Measurements from ENCODE around the gene B4GALNT3. TPM values are rescaled to one million over a fixed set of nuclear protein-coding genes. Genes with fewer than 3 reads are reported as not detected.

Gene B4GALNT3
- total and polyA plus RNA-seq, 2 experiments from 2014 or later, result 0.11 TPM; not detected in 1

DNA sequence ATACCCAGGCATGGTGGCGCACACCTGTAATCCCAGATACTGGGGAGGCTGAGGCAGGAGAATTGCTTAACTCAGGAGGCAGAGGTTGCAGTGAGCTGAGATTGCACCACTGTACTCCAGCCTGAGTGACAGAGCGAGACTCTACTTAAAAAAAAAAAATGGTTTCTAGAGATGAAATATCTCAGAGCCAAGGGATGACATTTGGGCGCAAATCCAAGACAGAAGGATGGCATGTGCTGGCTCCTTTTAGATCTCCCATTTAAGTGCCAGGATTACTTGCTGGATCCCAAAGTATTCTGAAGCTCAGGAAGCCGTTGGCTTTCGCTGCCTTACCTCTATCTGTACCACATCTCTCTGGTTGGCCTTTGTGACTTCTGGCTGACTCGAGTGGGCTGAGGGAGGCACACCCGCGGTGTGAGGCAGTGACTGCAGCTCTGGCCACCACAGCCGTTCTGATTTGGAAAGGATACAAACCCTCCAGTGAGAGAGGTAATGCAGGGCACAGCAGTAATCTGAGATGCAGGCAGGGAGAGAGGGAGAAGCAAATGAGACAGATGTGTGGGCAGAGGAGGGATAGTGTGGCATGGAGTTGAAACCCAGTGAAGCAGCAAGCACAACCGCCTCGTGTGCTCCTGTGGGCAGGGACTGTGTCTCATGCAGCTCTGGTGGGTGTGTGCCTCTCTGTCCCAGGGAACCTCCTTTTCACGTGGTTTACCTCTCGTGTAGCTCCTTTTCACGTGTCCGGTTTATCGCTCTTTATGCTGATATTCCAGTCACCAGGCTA, 4.9 kb downstream of the B4GALNT3 start:
- Histone ChIP-seq H3K4me3 (no peak overlapping the region), H4K20me1 (ENCODE audit: insufficient read depth) (no peaks in the 10 kb centered on the region), H3F3A (ENCODE audit: insufficient read depth) (no peaks in the 10 kb centered on the region), H3K9ac (no peak overlapping the region), H3K79me2 (ENCODE audit: insufficient read depth) (no peaks in the 10 kb centered on the region), H3K27me3 (replicated peaks; ENCODE audit: insufficient read depth) (peaks cover 53% of the 10 kb centered on the region), H3K9me2 (ENCODE audit: insufficient read depth) (no peaks in the 10 kb centered on the region), H3K9me3 (ENCODE audit: low read depth) (no peaks in the 10 kb centered on the region), H3K4me1 (ENCODE audit: insufficient read depth) (no peaks in the 10 kb centered on the region), H3K27ac (no peak overlapping the region), H3K4me2 (ENCODE audit: unreplicated experiment) (no peak overlapping the region), H2AFZ (no peak overlapping the region), H3K36me3 (ENCODE audit: low read depth) (no peaks in the 10 kb centered on the region)
- DNase-seq, result no peak
- 56 to 62% methylated on average over 16 of the region's 16 CpGs for WGBS, 2 experiments (ENCODE audit: low coverage in 1 of 2, low lambda C conversion rate in 2 of 2, missing lambda C conversion rate in 2 of 2)
- in situ Hi-C loops (cut with MboI), result no loop called here
- TF ChIP-seq EZH2phosphoT487 (IDR thresholded peaks at IDR 0.05; ENCODE audit: insufficient read depth, low read depth), result no peak
- no peak for TF ChIP-seq EZH2 (IDR thresholded peaks at IDR 0.05; ENCODE audit: insufficient read depth, poor library complexity, severe bottlenecking)

DNA sequence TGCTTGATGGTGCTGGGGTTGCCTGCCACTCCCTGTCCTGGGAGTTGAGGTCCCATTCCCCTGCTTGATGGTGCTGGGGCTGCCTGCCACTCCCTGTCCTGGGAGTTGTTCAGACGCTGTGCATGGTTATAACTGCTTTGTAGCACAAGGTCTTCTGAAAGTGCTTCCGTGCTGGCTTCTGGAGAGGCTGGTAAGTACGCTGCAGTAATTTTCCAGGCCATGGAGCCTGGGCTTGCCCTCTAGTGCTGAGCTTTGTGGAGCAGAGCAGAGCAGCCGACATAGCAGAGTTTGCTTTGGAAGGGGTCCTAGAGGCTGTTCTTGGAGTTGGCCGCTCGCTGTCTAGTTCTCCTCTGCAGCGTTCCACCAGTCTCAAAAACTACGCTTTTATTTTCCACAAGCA, 6.3 kb downstream of the B4GALNT3 start:
- WGBS, 2 experiments (ENCODE audit: low coverage in 1 of 2, low lambda C conversion rate in 2 of 2, missing lambda C conversion rate in 2 of 2), result 44 to 46% methylated on average over 8 of the region's 8 CpGs
- Histone ChIP-seq H3F3A (ENCODE audit: insufficient read depth) (no peaks in the 10 kb centered on the region), H3K4me2 (ENCODE audit: unreplicated experiment) (no peak overlapping the region), H3K27me3 (replicated peaks; ENCODE audit: insufficient read depth) (peaks cover 52% of the 10 kb centered on the region), H3K9me3 (ENCODE audit: low read depth) (no peaks in the 10 kb centered on the region), H3K4me1 (ENCODE audit: insufficient read depth) (no peaks in the 10 kb centered on the region), H3K27ac (no peak overlapping the region), H3K79me2 (ENCODE audit: insufficient read depth) (no peaks in the 10 kb centered on the region), H3K9ac (no peak overlapping the region), H2AFZ (no peak overlapping the region), H3K9me2 (ENCODE audit: insufficient read depth) (no peaks in the 10 kb centered on the region), H3K4me3 (no peak overlapping the region), H3K36me3 (ENCODE audit: low read depth) (no peaks in the 10 kb centered on the region), H4K20me1 (ENCODE audit: insufficient read depth) (no peaks in the 10 kb centered on the region)
- TF ChIP-seq EZH2phosphoT487 (IDR thresholded peaks at IDR 0.05; ENCODE audit: insufficient read depth, low read depth), result no peak
- no peak for TF ChIP-seq EZH2 (IDR thresholded peaks at IDR 0.05; ENCODE audit: insufficient read depth, poor library complexity, severe bottlenecking)
- in situ Hi-C loops (cut with MboI), result no loop called here
- DNase-seq, result no peak

- H3K9ac ChIP-seq, result no peak overlapping the region
- no peaks in the 10 kb centered on the region for H3K36me3 ChIP-seq (ENCODE audit: low read depth)
- H4K20me1 ChIP-seq (ENCODE audit: insufficient read depth), result no peaks in the 10 kb centered on the region
- TF ChIP-seq EZH2phosphoT487 (IDR thresholded peaks at IDR 0.05; ENCODE audit: insufficient read depth, low read depth), result no peak
- TF ChIP-seq EZH2 (IDR thresholded peaks at IDR 0.05; ENCODE audit: insufficient read depth, poor library complexity, severe bottlenecking), result no peak
- H3K9me2 ChIP-seq (ENCODE audit: insufficient read depth), result no peaks in the 10 kb centered on the region
- no peaks in the 10 kb centered on the region for H3K4me1 ChIP-seq (ENCODE audit: insufficient read depth)
- no peaks in the 10 kb centered on the region for H3K9me3 ChIP-seq (ENCODE audit: low read depth)
- H3K27ac ChIP-seq, result no peak overlapping the region
- in situ Hi-C loops (cut with MboI), result no loop called here
- no peak overlapping the region for H2AFZ ChIP-seq
- H3F3A ChIP-seq (ENCODE audit: insufficient read depth), result no peaks in the 10 kb centered on the region
- H3K27me3 ChIP-seq (replicated peaks; ENCODE audit: insufficient read depth), result peaks cover 45% of the 10 kb centered on the region
- no peak overlapping the region for H3K4me3 ChIP-seq
- H3K4me2 ChIP-seq (ENCODE audit: unreplicated experiment), result no peak overlapping the region
- 75 to 83% methylated on average over 5 of the region's 5 CpGs for WGBS, 2 experiments (ENCODE audit: low coverage in 1 of 2, low lambda C conversion rate in 2 of 2, missing lambda C conversion rate in 2 of 2)
- no peak for DNase-seq
- H3K79me2 ChIP-seq (ENCODE audit: insufficient read depth), result no peaks in the 10 kb centered on the region
Measured at GRCh38 chr12:466762-467161, 7.0 kb downstream of the B4GALNT3 start.

DNA sequence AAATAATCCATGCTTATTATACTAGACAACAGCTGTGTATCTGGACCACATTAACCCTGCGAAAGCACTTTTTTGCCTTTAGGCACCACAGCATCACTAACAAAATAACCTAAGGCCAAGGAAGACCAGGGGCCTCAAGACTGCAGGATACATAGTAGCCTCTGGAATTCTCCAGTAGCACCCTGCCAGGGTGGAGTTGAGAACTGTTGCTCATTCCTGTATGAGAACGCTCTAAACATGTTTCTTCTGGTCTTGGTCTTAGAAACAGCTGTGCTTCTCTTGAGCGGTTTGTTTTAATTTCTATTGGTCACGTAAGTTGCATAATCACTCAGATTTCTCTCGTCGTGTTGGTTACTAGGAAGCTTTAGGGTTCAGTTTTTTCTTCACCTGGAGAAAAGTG, 7.9 kb downstream of the B4GALNT3 start:
- WGBS, 2 experiments (ENCODE audit: low coverage in 1 of 2, low lambda C conversion rate in 2 of 2, missing lambda C conversion rate in 2 of 2), result 66 to 72% methylated on average over 6 of the region's 6 CpGs
- Histone ChIP-seq H3F3A (ENCODE audit: insufficient read depth) (no peaks in the 10 kb centered on the region), H3K9me2 (ENCODE audit: insufficient read depth) (no peaks in the 10 kb centered on the region), H3K79me2 (ENCODE audit: insufficient read depth) (no peaks in the 10 kb centered on the region), H3K9me3 (ENCODE audit: low read depth) (no peaks in the 10 kb centered on the region), H3K9ac (no peak overlapping the region), H3K27ac (no peak overlapping the region), H3K4me2 (ENCODE audit: unreplicated experiment) (no peak overlapping the region), H3K27me3 (replicated peaks; ENCODE audit: insufficient read depth) (peaks cover 38% of the 10 kb centered on the region), H2AFZ (no peak overlapping the region), H3K4me1 (ENCODE audit: insufficient read depth) (no peaks in the 10 kb centered on the region), H3K36me3 (ENCODE audit: low read depth) (no peaks in the 10 kb centered on the region), H4K20me1 (ENCODE audit: insufficient read depth) (no peaks in the 10 kb centered on the region), H3K4me3 (no peak overlapping the region)
- in situ Hi-C loops (cut with MboI), result no loop called here
- TF ChIP-seq EZH2phosphoT487 (IDR thresholded peaks at IDR 0.05; ENCODE audit: insufficient read depth, low read depth) (no peak), EZH2 (IDR thresholded peaks at IDR 0.05; ENCODE audit: insufficient read depth, poor library complexity, severe bottlenecking) (no peak)
- no peak for DNase-seq
